ENCODE measurements around the gene CBX5. TPM values are rescaled to one million over a fixed set of nuclear protein-coding genes. Genes with fewer than 3 reads are reported as not detected.
A peak's percentile ranks its signal among the peaks of the same experiment; 100 is the strongest.

CBX5 gene
- total and polyA plus RNA-seq, 9 of the 15 experiments (the other 6 are each of a cell fraction or from before 2014, with no cell fraction given) = 32.6 to 102 (median 59.2) TPM

DNA sequence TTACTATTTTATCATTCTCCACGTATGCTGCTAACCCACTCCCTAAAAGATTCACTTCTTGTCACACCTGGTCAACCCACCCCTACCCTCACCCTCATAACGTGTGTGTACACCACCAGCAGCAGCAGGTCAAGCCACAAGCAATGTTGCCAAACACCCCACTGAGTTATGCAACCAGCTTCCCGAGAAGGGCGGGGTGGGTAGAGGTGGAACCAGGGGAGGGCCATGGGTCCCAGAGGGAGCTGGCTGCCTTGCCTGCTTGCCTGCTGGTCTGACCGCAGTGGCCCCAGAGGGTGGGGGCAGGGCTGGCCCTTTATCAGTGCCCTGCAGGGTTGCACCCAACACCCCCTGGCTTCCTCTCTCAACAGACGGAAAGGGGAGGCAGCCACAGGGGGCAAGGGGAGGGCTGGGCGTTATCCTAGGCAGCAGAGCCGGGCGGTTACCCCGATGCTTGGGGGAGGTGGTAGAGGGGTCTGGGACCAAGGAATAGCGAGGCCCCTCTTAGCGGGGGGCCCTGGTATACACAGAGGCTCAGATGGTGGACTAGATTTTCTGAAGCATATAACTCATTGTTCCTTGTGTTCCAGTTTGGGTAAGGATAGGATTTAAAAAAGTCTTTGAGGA is 24.4 kb upstream of the CBX5 start (continued):
- TF ChIP-seq, protein P1, sequence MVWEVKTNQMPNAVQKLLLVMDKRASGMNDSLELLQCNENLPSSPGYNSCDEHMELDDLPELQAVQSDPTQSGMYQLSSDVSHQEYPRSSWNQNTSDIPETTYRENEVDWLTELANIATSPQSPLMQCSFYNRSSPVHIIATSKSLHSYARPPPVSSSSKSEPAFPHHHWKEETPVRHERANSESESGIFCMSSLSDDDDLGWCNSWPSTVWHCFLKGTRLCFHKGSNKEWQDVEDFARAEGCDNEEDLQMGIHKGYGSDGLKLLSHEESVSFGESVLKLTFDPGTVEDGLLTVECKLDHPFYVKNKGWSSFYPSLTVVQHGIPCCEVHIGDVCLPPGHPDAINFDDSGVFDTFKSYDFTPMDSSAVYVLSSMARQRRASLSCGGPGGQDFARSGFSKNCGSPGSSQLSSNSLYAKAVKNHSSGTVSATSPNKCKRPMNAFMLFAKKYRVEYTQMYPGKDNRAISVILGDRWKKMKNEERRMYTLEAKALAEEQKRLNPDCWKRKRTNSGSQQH (CRISPR knock-in tag; IDR thresholded peaks at IDR 0.05) = peak; percentile 71; the same call in 1 of the 2 replicates
- TF ChIP-seq, protein P2, sequence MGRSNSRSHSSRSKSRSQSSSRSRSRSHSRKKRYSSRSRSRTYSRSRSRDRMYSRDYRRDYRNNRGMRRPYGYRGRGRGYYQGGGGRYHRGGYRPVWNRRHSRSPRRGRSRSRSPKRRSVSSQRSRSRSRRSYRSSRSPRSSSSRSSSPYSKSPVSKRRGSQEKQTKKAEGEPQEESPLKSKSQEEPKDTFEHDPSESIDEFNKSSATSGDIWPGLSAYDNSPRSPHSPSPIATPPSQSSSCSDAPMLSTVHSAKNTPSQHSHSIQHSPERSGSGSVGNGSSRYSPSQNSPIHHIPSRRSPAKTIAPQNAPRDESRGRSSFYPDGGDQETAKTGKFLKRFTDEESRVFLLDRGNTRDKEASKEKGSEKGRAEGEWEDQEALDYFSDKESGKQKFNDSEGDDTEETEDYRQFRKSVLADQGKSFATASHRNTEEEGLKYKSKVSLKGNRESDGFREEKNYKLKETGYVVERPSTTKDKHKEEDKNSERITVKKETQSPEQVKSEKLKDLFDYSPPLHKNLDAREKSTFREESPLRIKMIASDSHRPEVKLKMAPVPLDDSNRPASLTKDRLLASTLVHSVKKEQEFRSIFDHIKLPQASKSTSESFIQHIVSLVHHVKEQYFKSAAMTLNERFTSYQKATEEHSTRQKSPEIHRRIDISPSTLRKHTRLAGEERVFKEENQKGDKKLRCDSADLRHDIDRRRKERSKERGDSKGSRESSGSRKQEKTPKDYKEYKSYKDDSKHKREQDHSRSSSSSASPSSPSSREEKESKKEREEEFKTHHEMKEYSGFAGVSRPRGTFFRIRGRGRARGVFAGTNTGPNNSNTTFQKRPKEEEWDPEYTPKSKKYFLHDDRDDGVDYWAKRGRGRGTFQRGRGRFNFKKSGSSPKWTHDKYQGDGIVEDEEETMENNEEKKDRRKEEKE (IDR thresholded peaks at IDR 0.05; ENCODE audit: borderline replicate concordance in 1 of 2, control insufficient read depth in 1 of 2, low read depth in 2 of 2, low read length in 1 of 2) = peak in 1 of 2 experiments; percentile 87; a peak in 1 of 4 replicates
- no peak for TF ChIP-seq RBM22 (IDR thresholded peaks at IDR 0.05; ENCODE audit: low read depth, low read length, poor library complexity, severe bottlenecking)
- no peak for TF ChIP-seq RFX7 (CRISPR knock-in tag; IDR thresholded peaks at IDR 0.05)
- TF ChIP-seq SRSF1 (IDR thresholded peaks at IDR 0.05; ENCODE audit: low read depth, low read length) = no peak
- TF ChIP-seq STAG1 (CRISPR knock-in tag; IDR thresholded peaks at IDR 0.05; ENCODE audit: borderline replicate concordance) = no peak
- no peak for TF ChIP-seq ASH1L (IDR thresholded peaks at IDR 0.05; ENCODE audit: borderline replicate concordance, low read depth, partially characterized antibody)
- no peak for TF ChIP-seq TEAD2 (tag; IDR thresholded peaks at IDR 0.05)
- TF ChIP-seq HCFC1 (IDR thresholded peaks at IDR 0.05; ENCODE audit: low read depth, low read length) = peak; percentile 56
- peak; percentile 99 for TF ChIP-seq SMAD4 (CRISPR knock-in tag; conservative IDR thresholded peaks at IDR 0.05)
- TF ChIP-seq PTRF (tag; IDR thresholded peaks at IDR 0.05) = no peak
- TF ChIP-seq RFX5 (IDR thresholded peaks at IDR 0.05; ENCODE audit: low read depth, low read length) = no peak; the same call in 1 of the 2 replicates
- no peak for TF ChIP-seq ZFP1 (CRISPR knock-in tag; IDR thresholded peaks at IDR 0.05)
- TF ChIP-seq, protein P3, sequence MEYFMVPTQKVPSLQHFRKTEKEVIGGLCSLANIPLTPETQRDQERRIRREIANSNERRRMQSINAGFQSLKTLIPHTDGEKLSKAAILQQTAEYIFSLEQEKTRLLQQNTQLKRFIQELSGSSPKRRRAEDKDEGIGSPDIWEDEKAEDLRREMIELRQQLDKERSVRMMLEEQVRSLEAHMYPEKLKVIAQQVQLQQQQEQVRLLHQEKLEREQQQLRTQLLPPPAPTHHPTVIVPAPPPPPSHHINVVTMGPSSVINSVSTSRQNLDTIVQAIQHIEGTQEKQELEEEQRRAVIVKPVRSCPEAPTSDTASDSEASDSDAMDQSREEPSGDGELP (CRISPR knock-in tag; IDR thresholded peaks at IDR 0.05; ENCODE audit: borderline replicate concordance) = peak; percentile 99
- TF ChIP-seq CCAR2 (IDR thresholded peaks at IDR 0.05; ENCODE audit: low read depth, low read length) = 0 out of 2 replicates have a peak, but pooled peaks have one; percentile 51
- peak; percentile 94 for TF ChIP-seq SOX6 (IDR thresholded peaks at IDR 0.05)
- TF ChIP-seq, protein P4, sequence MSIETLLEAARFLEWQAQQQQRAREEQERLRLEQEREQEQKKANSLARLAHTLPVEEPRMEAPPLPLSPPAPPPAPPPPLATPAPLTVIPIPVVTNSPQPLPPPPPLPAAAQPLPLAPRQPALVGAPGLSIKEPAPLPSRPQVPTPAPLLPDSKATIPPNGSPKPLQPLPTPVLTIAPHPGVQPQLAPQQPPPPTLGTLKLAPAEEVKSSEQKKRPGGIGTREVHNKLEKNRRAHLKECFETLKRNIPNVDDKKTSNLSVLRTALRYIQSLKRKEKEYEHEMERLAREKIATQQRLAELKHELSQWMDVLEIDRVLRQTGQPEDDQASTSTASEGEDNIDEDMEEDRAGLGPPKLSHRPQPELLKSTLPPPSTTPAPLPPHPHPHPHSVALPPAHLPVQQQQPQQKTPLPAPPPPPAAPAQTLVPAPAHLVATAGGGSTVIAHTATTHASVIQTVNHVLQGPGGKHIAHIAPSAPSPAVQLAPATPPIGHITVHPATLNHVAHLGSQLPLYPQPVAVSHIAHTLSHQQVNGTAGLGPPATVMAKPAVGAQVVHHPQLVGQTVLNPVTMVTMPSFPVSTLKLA (conservative IDR thresholded peaks at IDR 0.05) = no peak
- TF ChIP-seq, protein P5, sequence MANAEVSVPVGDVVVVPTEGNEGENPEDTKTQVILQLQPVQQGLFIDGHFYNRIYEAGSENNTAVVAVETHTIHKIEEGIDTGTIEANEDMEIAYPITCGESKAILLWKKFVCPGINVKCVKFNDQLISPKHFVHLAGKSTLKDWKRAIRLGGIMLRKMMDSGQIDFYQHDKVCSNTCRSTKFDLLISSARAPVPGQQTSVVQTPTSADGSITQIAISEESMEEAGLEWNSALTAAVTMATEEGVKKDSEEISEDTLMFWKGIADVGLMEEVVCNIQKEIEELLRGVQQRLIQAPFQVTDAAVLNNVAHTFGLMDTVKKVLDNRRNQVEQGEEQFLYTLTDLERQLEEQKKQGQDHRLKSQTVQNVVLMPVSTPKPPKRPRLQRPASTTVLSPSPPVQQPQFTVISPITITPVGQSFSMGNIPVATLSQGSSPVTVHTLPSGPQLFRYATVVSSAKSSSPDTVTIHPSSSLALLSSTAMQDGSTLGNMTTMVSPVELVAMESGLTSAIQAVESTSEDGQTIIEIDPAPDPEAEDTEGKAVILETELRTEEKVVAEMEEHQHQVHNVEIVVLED (CRISPR knock-in tag; IDR thresholded peaks at IDR 0.05) = 0 out of 2 replicates have a peak, but pooled peaks have one; percentile 7
- peak; percentile 59; the same call in 1 of the 2 replicates for TF ChIP-seq SUPT5H (IDR thresholded peaks at IDR 0.05)
